Chondrocyte (in vitro differentiated cells): ENCODE results near the gene AFF2. TPM values are rescaled to one million over a fixed set of nuclear protein-coding genes. Genes with fewer than 3 reads are reported as not detected.
A peak's percentile ranks its signal among the peaks of the same experiment; 100 is the strongest.

Source experiments
- DNase-seq: peaks from one replicate; pipeline ENCODE4 v3.0.0; 2021; ENCODE audit warnings: mixed read lengths, low spot score
- H3K27ac Mint-ChIP-seq: one replicate; pipeline ENCODE4 v1.8.0; 2021; ENCODE audit warnings: mild to moderate bottlenecking, moderate library complexity, mixed read lengths; ENCODE audit not compliant: unreplicated experiment
- H3K27me3 Mint-ChIP-seq: 2 replicates; pipeline ENCODE4 v1.8.0; 2021; ENCODE audit warnings: low read depth, mixed read lengths
- H3K36me3 Mint-ChIP-seq: 2 replicates; pipeline ENCODE4 v1.8.0; 2021; ENCODE audit warnings: low read depth, mixed read lengths
- H3K4me1 Mint-ChIP-seq: 2 replicates; pipeline ENCODE4 v1.8.0; 2021; ENCODE audit warnings: low read depth, mild to moderate bottlenecking, mixed read lengths
- H3K4me3 Mint-ChIP-seq: one replicate; pipeline ENCODE4 v1.8.0; 2021; ENCODE audit warnings: mild to moderate bottlenecking, moderate library complexity, mixed read lengths; ENCODE audit not compliant: unreplicated experiment
- H3K9me3 Mint-ChIP-seq: 2 replicates; pipeline ENCODE4 v1.8.0; 2021; ENCODE audit warnings: low read depth, mixed read lengths
- total RNA-seq: library from RNA; stranded (reverse); gene quantifications from 3 replicates; pipeline ENCODE4 v1.2.1, GENCODE V29; 2021
- TF ChIP-seq, protein P1 (sequence below): fragments of 200-600 bp; sonication (generic); IDR thresholded peaks from 2 replicates; pipeline ENCODE4 v1.5.0; 2021; ENCODE audit warnings: antibody characterized with exemption, mild to moderate bottlenecking, moderate library complexity

The AFF2 gene
- total RNA-seq, 1 donor from 2014 or later: 22.4 TPM

DNA sequence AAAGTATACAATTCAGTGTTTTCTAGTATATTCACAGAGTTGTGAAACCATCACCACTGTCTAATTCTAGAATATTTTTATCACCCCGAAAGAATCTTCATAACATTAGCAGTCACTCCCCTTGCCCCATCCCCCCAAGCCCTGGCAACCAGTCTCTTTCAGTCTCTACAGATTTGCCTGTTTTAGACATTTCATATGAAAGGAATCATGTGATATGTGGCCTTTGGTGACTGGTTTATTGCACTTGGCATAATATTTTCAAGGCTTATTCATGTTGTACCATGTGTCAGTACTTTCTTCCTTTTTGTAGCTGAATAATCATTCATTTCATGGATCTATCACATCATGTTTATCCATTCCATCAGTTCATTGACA lies 371.7 kb downstream of the AFF2 start:
- TF ChIP-seq, protein P1, sequence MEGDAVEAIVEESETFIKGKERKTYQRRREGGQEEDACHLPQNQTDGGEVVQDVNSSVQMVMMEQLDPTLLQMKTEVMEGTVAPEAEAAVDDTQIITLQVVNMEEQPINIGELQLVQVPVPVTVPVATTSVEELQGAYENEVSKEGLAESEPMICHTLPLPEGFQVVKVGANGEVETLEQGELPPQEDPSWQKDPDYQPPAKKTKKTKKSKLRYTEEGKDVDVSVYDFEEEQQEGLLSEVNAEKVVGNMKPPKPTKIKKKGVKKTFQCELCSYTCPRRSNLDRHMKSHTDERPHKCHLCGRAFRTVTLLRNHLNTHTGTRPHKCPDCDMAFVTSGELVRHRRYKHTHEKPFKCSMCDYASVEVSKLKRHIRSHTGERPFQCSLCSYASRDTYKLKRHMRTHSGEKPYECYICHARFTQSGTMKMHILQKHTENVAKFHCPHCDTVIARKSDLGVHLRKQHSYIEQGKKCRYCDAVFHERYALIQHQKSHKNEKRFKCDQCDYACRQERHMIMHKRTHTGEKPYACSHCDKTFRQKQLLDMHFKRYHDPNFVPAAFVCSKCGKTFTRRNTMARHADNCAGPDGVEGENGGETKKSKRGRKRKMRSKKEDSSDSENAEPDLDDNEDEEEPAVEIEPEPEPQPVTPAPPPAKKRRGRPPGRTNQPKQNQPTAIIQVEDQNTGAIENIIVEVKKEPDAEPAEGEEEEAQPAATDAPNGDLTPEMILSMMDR: no peak
- no peak for DNase-seq

DNA sequence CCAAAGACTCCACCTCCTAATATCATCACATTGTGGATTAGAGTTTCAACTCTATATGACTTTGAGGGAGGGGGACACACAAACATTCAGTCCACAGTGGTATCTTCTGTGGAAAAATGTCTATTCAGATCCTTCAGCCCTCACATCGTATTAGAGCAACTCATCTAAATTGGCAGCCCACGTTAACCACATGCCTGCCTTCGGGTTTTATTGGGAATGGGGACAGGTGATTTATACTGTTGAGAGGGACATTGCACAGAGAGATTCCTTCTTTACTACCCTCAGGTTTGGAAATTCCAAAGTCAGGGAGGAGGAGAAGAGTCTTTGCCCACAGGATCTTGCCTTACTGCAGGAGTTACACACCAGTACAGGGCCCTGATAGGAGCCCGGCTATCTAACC lies 372.5 kb downstream of the AFF2 start:
- no peaks in the 10 kb centered on the region for H3K27me3 Mint-ChIP-seq
- peaks cover 9% of the 10 kb centered on the region for H3K9me3 Mint-ChIP-seq
- no peak overlapping the region for H3K4me3 Mint-ChIP-seq
- peaks cover 22% of the 10 kb centered on the region for H3K4me1 Mint-ChIP-seq
- DNase-seq: no peak
- no peak overlapping the region for H3K27ac Mint-ChIP-seq
- no peaks in the 10 kb centered on the region for H3K36me3 Mint-ChIP-seq
- TF ChIP-seq, protein P1: no peak

More for the DNA sequence above, 371.7 kb downstream of the AFF2 start:
- Mint-ChIP-seq H3K4me3 (no peak overlapping the region), H3K9me3 (peaks cover 8% of the 10 kb centered on the region), H3K27ac (peak overlapping the region; percentile 56), H3K4me1 (peaks cover 22% of the 10 kb centered on the region), H3K27me3 (no peaks in the 10 kb centered on the region), H3K36me3 (no peaks in the 10 kb centered on the region)

DNA sequence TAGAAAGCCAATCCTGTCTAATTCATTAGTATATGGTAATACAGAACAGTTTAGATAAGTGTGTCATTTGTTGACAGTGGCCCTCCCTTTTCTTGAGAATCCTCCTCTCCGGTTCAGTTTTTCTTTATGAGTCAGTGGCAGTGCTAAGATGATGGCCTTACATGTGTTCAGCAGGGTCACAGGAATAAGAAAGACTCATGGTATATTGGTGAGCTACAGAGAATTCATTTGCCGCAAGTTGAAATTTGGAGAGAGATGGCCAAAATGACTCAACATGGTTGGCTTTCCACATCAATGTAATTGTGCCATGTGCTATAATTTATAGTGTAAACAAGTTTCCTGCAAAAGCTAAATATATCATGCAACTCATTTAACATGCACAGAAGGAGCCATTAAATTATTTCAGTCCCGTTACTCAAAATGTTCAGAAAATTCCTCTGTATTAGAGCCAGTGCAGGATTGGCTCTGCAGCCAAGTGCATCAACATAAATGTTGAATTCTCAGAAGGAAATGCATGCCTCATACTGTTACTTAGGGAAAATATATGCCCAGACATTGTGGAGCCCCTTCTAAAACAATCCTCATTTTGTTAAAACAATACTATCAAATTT lies 374.3 kb downstream of the AFF2 start:
- TF ChIP-seq, protein P1: no peak
- no peaks in the 10 kb centered on the region for H3K27me3 Mint-ChIP-seq
- no peaks in the 10 kb centered on the region for H3K36me3 Mint-ChIP-seq

DNA sequence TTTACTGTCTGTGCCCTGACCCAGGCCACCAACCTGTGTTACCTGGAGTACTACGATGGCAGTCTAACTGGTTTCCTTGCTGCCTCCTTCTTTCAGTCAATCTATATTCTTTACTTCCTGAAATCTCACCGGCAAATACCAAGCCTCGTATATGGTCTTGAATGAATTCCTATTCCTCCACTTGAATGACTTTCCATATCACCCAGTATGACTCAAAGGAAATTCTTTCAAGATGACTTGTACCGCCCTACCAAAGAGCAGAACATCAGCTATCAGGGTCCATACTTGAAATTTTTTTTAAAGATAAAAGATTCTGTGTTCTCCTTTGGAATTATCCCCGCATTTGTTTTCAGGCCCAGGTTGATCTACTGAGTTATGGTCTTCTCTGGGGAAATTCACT lies 378.0 kb downstream of the AFF2 start:
- no peak for DNase-seq
- TF ChIP-seq, protein P1: no peak

More for the DNA sequence above, 374.3 kb downstream of the AFF2 start:
- Mint-ChIP-seq H3K4me1 (peaks cover 30% of the 10 kb centered on the region), H3K27ac (no peak overlapping the region), H3K4me3 (no peak overlapping the region), H3K9me3 (peaks cover 2% of the 10 kb centered on the region)
- no peak for DNase-seq

DNA sequence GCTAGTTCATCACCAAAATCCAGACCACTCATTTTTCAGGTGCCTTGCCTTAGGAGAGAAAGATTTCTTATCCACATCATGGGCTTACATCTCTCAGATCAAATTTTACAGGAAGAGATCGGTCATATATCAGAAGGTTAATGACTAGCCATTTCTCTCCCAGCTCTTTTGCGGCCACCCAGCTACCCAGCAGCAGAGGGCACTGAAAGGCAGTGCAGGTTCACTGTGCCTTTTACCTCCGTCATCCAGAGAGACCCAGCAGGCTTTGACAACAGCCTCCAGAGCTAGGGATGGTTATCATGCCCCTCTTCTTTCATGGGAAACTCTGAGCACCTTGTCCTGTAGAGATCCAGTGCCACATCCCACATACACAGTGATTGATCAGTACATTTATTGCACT lies 384.8 kb downstream of the AFF2 start:
- DNase-seq: no peak
- no peaks in the 10 kb centered on the region for H3K36me3 Mint-ChIP-seq
- no peak overlapping the region for H3K27ac Mint-ChIP-seq
- no peaks in the 10 kb centered on the region for H3K4me1 Mint-ChIP-seq
- H3K4me3 Mint-ChIP-seq: no peak overlapping the region
- TF ChIP-seq, protein P1: no peak
- no peaks in the 10 kb centered on the region for H3K27me3 Mint-ChIP-seq
- H3K9me3 Mint-ChIP-seq: no peaks in the 10 kb centered on the region

More for the DNA sequence above, 378.0 kb downstream of the AFF2 start:
- Mint-ChIP-seq H3K27ac (peak overlapping the region; percentile 14), H3K4me3 (no peak overlapping the region), H3K27me3 (no peaks in the 10 kb centered on the region), H3K9me3 (peaks cover 2% of the 10 kb centered on the region), H3K4me1 (peaks cover 8% of the 10 kb centered on the region), H3K36me3 (no peaks in the 10 kb centered on the region)
